SKM-1 (cell line): Measurements from ENCODE around the gene LAMB3.
"Not testable (repeated sequence)": the region's sequence is repeated elsewhere in the genome, so short reads cannot be mapped to it uniquely, and the experiment has no call there.

ENCODE experiments used
- DNase-seq: peaks from one replicate; lab custom pipeline; 2025; ENCODE audit not compliant: unreplicated experiment; lab: John Stamatoyannopoulos, UW

LAMB3 gene

DNA sequence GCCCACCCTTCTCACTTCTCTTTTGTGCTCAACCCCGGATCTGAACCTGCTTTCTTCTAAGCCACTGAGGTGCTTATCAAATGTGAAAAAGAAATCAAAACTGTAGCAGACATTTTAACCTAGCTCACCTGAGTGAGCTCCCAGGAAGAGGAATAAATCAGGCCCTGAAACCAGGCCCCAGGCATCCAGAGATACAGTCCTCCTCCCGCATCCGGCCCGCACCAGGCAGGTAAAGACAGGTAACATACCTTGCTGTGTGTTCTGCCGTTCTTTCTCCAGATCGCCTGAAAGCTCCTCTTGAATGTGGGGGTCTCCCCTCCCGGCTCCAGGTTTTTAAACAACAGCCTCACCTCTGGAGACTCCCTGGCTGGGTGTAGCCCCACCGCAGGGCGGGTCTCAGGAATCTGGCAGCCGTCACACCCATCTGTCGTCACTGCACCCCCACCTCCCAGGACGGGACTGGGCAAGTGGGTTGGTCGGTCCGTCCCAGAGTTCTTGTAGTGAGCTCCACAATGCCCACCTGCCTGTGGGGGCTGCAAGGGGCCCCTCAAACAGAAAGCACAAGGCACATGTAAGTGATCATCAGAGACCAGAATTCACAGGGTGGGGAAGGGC lies at the start of gene LAMB3:
LAMB3 (minus strand) TSS at position 305 of the 615 bp plus-strand sequence. CDS start 1,481 bp downstream, outside the sequence.
- no peak for DNase-seq

DNA sequence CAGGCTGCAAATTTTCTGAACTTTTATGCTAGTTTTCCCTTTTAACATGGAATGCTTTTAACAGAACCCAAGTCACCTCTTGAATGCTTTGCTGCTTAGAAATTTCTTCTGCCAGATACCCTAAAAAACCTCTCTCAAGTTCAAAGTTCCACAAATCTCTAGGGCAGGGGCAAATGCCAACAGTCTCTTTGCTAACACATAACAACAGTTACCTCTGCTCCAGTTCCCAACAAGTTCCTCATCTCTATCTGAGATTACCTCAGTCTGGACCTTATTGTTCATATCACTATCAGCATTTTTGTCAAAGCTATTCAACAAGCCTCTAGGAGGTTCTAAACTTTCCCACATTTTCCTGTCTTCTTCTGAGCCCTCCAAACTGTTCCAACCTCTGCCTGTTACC lies 48.5 kb upstream of the LAMB3 start:
- not testable (repeated sequence) for DNase-seq

DNA sequence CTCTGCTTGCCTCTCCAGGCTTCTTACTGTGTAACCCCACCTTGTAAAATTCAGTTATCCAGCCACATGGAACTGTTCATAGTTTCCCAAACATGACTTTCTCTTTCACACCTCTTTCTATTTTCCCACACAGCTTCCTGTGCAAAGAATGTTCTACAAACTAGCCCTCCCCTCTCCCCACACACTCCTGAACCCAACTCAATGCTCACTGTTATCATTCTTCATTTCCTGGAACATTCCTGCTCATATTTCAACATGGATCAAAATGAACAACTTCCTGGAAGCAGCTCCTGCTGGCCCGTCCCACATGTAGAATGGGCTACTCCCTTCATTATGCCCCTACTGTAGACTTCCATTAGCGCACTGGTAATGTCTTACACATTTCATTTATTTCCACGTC lies 44.9 kb upstream of the LAMB3 start:
- DNase-seq = no peak

DNA sequence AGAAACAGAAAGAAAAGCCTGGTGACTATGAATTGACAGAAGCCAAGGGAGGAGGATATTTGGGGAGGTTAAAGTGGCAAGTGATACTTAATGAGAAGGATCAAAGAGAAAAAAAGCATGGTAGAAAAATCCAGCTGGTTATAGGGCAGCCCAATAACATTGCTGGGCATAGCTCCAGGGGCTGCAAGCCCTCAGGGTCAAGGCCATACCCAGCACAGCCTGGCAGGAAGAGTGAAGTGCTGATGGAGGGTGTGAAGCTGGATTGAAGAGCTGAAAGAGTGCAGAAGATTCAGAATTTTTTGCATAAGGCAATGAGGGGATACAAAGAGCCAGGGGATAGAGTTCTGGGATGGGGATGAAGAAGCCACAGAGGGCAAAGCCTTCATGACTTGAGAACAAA lies 44.4 kb upstream of the LAMB3 start:
- DNase-seq = no peak

DNA sequence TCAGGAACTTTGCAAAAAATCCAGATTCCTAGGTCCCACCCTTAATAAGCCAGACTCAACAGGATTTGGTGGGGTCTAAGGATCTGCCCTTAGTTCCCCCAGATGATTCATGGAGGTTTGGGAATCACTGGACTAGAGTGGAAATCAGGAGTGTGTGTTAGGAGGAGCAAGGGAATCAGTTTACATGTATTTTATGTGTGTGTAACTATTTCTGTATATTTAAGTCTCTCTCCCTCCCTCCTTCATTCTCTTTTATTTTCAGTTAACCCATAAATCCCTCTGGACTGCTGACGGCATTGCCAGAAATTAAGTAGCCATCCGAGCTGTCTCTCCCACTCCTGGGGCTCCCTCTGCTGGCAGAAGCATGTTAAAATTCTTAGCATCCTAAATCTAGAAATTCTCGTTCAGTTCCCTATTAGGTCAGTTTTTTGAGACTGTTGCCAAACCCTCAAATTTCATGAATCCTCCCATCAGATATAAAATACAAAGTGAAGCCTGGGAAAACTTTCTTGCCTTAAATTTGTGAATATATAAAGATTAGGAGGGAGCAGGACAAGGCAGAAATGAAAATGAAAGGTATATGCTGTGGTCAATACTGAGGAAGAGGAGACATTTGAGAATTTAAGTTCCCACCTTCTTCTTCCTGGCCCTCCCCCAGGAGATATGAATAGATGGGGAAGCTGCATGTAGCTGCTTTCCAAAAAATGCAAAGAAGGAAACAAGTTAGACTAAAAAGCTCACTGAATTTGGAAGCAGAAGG lies 40.7 kb upstream of the LAMB3 start:
- DNase-seq = peak; percentile 75

DNA sequence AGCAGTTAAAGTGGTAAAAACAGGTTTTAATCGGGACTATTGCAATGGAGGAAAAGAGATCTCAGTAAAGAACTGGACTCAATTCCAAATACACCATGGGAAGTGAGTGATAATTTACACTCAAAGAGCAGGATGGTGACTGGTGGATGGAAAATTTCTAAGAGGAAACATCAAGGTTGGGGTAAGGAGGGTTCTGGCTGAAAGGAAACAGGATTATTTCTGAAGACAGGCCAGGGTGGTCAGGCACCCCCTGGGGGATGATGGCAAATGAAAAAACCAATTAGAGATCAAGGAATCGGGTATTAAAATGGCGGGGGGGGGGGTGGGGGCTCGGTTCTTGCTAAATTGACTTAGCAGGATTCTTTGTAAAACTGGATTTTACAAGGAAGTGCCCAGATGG lies 40.1 kb upstream of the LAMB3 start:
- DNase-seq = no peak

DNA sequence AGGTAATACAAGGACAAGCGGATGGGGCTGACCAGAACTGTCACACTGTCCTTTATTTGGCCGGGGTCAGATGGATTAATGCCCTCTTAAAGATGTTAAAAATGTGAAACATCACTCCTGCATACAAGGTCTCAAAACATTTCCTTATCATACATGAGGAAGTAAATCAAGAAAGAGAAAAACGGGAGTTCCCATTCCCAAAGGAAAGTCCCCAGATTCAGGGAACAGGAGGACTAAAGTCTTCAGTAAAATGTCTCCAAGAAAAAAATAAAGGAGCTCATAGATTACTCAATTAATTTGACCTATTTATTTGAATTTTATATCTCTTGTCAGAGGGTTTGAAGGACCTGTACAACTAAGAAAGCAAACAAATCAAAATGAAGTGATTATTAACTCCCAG lies 39.0 kb upstream of the LAMB3 start:
- no peak for DNase-seq

DNA sequence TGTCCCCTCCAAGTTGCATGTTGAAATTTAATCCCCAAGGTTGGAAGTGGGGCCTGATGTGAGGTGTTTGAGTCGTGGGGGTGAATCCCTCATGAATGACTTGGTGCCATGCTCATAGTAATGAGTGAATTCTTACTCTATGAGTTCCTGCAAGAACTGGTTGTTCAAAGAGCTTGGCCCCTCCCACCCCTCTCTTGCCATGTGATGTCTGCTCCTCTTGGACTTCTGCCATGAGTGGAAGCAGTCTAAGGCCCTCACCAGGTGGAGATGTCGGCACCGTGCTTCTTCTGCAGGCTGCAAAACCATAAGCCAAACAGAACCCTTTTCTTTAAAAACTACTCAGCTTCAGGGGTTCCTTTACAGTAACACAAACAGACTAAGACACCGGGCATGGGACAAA lies 37.3 kb upstream of the LAMB3 start:
- no peak for DNase-seq

DNA sequence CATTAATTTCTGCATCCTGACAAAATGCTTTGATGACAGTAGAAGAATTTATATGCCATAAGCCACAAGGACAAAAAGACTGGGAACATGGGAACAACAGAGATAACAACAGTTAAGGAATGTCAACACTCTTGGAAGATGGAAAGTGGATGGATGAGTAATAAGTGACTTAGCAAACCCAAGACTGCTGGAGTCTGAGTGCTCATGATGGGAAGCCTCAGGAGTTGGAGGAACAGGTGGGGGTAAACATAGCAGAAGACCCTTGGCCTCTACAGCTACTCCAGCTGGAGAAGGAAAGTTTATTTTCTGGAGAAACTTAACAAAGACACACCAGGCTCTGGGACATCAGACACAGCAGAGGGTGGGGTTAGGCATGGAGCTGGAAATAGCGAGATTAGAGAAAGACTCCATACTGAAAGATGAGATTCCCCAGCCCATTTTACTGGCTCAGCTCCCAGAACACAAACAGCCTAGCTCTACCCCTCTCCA lies 36.6 kb upstream of the LAMB3 start:
- no peak for DNase-seq

DNA sequence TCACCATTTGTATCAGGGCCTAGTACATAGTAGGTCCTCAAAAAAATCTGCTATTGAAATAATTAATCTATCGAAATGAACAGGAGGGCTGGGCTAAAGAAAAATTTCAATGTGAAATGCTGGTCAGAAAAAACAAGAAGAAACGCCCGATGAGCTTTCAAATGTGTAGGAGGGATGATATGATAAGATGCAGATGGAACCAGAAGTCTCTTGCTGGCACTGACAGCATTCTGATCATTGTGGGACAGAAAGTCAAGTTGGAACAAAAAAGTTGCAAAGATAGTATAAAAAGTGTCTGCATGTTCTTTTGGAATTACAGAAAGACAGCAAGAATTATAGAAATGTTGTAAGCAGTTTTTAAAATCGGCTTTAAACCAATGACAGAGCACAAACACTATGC lies 34.1 kb upstream of the LAMB3 start:
- no peak for DNase-seq

DNA sequence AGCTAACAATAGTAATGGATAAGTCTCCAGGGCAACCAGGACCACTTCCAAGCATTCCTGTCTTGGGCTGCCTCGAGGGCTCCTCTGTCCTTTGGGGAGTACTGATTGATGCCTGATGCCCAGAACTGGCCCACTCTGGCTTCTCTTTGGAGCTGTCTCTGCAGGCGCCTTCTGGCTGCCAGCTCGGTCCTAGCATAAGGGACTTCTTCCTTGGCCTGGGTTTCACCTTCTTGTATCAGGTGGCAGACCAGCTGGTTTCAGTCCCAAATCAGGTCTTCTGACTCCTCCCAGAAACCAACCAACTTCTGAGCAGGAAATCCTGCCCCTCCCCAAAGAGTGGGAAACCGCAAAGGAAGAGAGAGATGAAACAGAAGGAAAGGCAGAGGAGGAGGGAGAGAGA lies 33.6 kb upstream of the LAMB3 start:
- no peak for DNase-seq

DNA sequence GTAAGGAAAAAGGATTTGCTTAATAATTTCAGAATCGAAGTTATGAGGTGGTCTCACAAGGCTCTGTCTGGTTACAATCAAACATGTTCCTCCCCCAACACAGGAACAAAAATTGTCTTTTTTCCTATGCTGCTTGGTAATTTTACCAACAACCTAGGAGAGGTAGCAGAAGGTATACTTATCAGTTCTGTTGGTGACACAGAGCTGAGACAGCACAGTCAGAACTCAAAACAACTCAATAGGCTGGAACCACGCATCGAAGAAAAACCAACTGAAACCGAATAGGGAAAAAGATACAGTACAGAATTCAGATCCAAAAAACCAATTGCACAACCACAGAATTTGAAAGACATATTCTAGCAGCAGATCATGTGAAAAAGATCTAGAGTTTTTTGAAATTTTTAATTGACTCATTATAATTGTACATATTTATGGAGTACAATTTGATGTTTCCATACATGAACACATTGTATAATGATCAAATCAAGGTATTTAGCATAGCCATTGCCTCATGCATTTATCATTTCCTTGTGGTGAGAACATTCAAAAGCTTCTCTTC lies 26.8 kb upstream of the LAMB3 start:
- no peak for DNase-seq

DNA sequence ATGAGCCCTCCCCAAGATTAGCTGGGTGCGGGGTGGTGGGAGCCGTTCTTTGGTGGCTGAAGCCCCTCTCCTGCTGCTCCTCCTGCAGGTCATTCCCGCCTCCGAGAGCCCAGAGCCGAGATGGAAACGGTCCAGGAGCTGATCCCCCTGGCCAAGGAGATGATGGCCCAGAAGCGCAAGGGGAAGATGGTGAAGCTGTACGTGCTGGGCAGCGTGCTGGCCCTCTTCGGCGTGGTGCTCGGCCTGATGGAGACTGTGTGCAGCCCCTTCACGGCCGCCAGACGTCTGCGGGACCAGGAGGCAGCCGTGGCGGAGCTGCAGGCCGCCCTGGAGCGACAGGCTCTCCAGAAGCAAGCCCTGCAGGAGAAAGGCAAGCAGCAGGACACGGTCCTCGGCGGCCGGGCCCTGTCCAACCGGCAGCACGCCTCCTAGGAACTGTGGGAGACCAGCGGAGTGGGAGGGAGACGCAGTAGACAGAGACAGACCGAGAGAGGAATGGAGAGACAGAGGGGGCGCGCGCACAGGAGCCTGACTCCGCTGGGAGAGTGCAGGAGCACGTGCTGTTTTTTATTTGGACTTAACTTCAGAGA lies 23.4 kb upstream of the LAMB3 start:
- no peak for DNase-seq

DNA sequence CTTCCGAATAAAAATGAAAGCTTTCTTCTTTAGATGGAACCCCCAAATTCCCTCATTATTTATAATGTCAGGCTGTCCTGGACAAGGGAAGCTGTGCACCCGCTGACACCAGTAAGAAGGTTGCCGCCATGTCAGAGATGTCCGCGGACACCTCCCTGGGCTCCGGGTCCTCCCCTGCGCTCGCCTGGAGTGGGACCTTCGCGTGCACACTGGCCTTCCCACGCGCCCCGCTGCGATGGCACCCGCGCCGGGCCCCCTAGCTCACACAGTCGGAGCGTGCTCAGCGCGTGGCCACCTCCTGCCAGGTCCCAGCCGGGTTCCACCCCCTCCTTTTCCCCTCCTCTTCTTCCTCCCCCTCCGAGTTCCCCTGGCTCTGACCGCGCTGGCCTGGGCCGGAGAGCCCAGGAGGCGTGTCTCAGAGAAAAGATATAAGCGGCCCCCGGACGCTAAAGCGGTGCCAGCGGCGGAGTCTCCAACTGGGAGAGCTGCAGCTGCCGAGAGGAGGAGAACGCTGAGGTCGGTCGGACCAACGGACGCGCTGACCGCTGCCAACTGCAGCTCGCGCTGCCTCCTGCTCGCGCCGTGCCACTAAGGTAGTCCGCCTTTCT lies 22.8 kb upstream of the LAMB3 start, which contains the start of gene G0S2:
G0S2 (plus strand) TSS at position 456 of the 608 bp plus-strand sequence. CDS start 273 bp downstream, outside the sequence.
- DNase-seq = no peak

DNA sequence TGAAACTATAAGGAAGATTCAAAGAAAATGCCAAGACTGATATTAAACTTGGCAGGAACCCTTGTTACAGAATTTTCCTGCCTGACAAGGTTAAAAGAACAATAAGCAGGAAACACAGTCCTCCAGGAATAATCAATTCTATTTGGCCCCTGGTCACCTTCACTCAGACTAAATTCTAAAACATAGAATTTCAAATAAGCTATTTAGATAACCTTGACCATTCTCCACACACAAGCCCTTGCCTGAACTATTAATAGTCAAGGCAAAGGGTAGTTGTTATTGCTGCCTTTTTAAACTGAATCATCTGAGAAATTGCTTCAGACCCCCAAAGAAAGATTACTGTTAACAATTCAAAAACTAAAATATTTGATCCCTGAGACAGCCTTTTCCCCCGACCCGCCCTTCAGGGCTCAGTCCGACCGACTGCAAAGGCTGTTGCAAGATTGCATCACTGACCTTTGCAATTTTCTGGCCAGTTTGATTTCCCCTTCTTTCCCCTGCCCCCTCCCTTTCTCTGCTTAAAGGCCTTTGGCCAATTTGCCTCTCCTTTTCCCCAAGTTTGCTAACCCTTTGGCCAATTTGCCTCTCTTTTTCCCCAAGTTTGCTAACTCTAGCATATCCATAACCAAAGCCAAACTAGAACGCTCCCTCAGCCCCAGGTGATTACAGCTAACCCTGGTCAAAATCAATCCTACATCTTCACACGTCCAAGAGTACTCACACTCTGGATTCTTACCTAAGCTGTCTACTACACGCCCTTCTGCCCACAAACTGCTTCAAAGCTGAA lies 21.6 kb upstream of the LAMB3 start:
- DNase-seq = peak; percentile 47

DNA sequence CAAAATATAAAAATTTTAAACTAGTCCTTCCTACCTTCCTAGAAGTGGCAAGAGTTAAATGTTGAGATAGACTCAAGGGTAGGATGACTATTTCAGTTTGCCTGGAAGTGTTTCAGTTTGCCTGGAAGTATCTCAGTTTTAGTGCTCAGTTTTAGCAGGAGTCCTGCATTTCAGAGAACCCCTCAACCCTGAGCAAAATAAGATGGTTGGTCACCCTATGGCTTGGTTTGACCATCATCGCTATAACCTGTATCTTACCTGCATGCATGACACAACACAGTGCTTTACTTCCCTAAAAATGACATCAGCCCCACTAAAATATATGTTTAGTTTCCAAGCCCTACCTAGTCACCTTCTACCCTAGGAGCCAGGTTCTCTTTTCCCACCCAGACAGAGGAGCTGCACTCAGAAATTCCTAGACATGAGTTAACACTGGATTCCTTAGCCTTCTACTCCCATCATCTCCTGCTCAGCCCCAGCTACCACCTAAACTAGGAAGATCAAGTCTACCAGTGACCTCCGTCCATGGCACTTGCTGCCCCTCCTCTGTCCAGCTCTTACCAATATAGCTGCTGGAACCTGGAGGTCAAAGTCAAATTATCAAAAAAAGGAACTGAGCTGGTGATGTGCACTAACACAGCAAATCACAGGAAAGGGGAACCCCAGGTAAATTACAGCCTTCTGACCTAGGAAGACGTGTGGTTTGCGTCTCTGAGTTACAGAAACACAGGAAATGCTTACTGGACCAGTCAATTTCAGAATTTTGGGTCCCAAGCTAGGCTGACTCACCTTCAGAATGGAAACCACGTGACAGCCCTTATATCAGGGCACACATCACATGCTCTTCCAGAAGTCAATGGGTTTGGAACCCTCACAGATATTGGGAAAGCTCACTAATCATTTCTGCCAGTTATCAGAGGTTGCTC lies 20.7 kb upstream of the LAMB3 start:
- DNase-seq = peak; percentile 63

DNA sequence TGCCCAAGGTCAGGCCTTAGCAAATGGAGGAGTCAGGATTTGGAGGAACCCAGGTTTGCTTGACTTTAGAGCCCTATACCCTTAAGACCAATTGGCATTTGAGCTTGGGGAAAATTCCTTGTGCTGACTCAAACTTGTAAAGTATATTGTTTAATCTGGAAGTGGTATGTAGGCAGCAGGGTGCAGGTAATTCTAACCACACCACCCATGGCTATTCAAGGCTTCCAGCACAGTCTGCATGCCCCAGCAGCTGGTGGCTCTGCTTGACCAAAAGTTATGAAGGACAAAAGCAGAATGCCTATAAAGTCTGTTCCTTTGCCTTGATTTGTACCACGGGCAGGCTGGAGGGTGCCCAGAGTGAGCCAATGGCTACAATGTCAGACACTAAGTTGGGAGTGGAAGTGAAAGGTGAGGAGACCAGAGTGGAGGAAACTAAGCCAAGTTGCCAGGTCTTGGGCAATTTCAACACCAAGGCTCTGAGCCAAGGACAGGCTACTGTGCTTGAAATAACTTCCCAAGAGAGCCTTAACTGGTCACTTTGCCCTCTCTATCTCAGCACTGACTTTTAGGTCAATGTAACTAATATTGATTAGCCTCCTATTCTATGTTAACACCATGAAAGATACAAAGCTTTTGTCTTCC lies 18.3 kb upstream of the LAMB3 start:
- no peak for DNase-seq

DNA sequence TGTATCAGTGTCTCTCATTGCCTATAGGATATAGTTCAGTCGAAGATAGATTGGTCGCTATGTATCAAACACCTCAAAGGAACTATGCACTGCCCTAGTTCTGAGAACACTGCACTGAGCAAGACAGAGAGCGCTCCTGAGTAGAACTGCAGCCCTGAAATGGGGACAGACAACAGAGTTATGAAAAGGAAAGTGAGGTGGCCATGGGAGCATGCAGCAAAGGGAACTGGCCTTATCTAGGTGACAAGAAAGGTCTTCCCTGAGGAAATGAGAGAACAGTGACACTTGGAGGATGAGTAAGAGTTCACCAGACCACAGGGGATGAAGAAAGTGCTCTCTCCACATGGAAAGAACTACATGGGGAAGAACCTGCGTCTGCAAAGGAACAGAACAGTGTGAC lies 15.5 kb upstream of the LAMB3 start:
- no peak for DNase-seq

DNA sequence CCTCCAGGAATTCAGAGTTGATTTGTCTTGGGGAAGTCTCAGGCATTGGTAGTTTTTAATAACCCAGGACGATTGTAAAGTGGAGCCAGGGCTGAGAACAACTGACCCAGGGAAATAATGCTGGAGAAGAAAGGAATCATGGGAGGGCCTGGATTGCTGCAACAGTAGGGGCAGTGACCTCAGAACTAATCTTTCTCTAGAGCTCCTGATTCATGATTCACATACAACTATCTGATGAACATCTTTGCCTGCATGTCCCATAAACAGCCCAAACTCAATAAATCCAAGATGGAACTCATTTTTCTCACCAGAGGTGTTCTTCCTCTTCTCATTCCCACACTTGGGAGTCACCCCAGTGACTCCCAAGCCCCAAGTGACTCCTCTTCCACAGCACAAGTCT lies 14.9 kb upstream of the LAMB3 start:
- DNase-seq = no peak
